BLaER1 (cell line): ENCODE results near the gene UBL3.
A peak's percentile ranks its signal among the peaks of the same experiment; 100 is the strongest.

Experiments used
- H3K27ac ChIP-seq: shearing (Covaris generic); formaldehyde crosslinking; 2 replicates; pipeline ENCODE4 v1.8.1; 2022
- H3K27me3 ChIP-seq: shearing (Covaris generic); formaldehyde crosslinking; 2 replicates; pipeline ENCODE4 v1.8.1; 2022
- H3K36me3 ChIP-seq: shearing (Covaris generic); formaldehyde crosslinking; 2 replicates; pipeline ENCODE4 v1.8.1; 2022
- H3K4me1 ChIP-seq: shearing (Covaris generic); formaldehyde crosslinking; 2 replicates; pipeline ENCODE4 v1.8.1; 2022
- H3K4me2 ChIP-seq: shearing (Covaris generic); formaldehyde crosslinking; 2 replicates; pipeline ENCODE4 v1.8.1; 2022
- H3K4me3 ChIP-seq: shearing (Covaris generic); formaldehyde crosslinking; 2 replicates; pipeline ENCODE4 v1.8.1; 2022
- H3K9ac ChIP-seq: shearing (Covaris generic); formaldehyde crosslinking; 2 replicates; pipeline ENCODE4 v1.8.1; 2022
- H3K9me3 ChIP-seq: shearing (Covaris generic); formaldehyde crosslinking; 2 replicates; pipeline ENCODE4 v1.8.1; 2022
- H4K20me1 ChIP-seq: shearing (Covaris generic); formaldehyde crosslinking; 2 replicates; pipeline ENCODE4 v1.8.1; 2022
- Cebpa-rat ChIP-seq: shearing (Covaris generic); IDR thresholded peaks from 2 replicates; pipeline ENCODE4 v1.8.1; 2022

UBL3 gene

GRCh38 chr13:29884671-29885430, 34.4 kb upstream of the UBL3 start:
- no peak overlapping the region for H3K4me3 ChIP-seq
- H3K27me3 ChIP-seq = no peaks in the 10 kb centered on the region
- peaks cover 5% of the 10 kb centered on the region; the same call in 1 of the 2 replicates for H3K4me1 ChIP-seq
- no peaks in the 10 kb centered on the region for H3K36me3 ChIP-seq
- H3K9me3 ChIP-seq = no peaks in the 10 kb centered on the region
- H3K27ac ChIP-seq = no peak overlapping the region
- H3K4me2 ChIP-seq = no peak overlapping the region
- no peak for TF ChIP-seq Cebpa-rat
- no peaks in the 10 kb centered on the region for H4K20me1 ChIP-seq
- no peak overlapping the region for H3K9ac ChIP-seq

GRCh38 chr13:29883941-29884518, 33.6 kb upstream of the UBL3 start:
- no peak overlapping the region for H3K27ac ChIP-seq

DNA sequence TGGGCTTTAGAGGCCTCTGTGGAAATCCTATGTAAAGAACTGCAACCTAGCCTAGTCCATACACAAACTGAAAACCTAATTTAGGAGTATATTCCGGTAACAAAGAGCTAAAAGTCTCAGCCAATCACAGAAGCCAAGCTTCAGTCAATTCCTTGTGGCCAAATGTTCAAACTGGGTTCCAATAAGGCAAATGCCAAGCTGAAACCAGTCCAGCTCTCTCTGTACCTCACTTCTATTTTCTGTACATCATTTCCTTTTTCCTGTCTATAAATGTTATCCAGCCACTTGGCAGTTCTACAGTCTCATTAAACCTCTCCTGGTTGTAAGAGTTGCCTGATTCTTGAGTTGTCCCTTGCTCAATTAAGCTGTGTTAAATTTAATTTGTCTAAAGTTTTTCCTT, 31.7 kb upstream of the UBL3 start:
- Histone ChIP-seq H3K27ac (no peak overlapping the region), H3K4me3 (no peak overlapping the region), H4K20me1 (no peaks in the 10 kb centered on the region), H3K4me2 (no peak overlapping the region), H3K9me3 (no peaks in the 10 kb centered on the region), H3K4me1 (no peaks in the 10 kb centered on the region), H3K27me3 (no peaks in the 10 kb centered on the region; the same call in 1 of the 2 replicates), H3K36me3 (no peaks in the 10 kb centered on the region), H3K9ac (no peak overlapping the region)
- no peak for TF ChIP-seq Cebpa-rat

More at GRCh38 chr13:29883941-29884518, 33.6 kb upstream of the UBL3 start:
- Histone ChIP-seq H3K4me2 (no peak overlapping the region), H3K4me1 (peaks cover 5% of the 10 kb centered on the region; the same call in 1 of the 2 replicates), H4K20me1 (no peaks in the 10 kb centered on the region), H3K4me3 (no peak overlapping the region), H3K9me3 (no peaks in the 10 kb centered on the region), H3K36me3 (no peaks in the 10 kb centered on the region), H3K27me3 (no peaks in the 10 kb centered on the region), H3K9ac (no peak overlapping the region)
- no peak for TF ChIP-seq Cebpa-rat

GRCh38 chr13:29878101-29878500, 27.7 kb upstream of the UBL3 start:
- no peaks in the 10 kb centered on the region; the same call in 1 of the 2 replicates for H3K27me3 ChIP-seq
- TF ChIP-seq Cebpa-rat = no peak
- no peaks in the 10 kb centered on the region for H4K20me1 ChIP-seq
- H3K4me1 ChIP-seq = peaks cover 8% of the 10 kb centered on the region
- no peak overlapping the region for H3K9ac ChIP-seq
- H3K9me3 ChIP-seq = no peaks in the 10 kb centered on the region
- H3K4me3 ChIP-seq = no peak overlapping the region
- no peak overlapping the region for H3K27ac ChIP-seq
- no peak overlapping the region for H3K4me2 ChIP-seq
- no peaks in the 10 kb centered on the region for H3K36me3 ChIP-seq

- Histone ChIP-seq H3K36me3 (no peaks in the 10 kb centered on the region), H3K4me1 (peaks cover 8% of the 10 kb centered on the region)
Observed at GRCh38 chr13:29877456-29878078, 27.1 kb upstream of the UBL3 start.

DNA sequence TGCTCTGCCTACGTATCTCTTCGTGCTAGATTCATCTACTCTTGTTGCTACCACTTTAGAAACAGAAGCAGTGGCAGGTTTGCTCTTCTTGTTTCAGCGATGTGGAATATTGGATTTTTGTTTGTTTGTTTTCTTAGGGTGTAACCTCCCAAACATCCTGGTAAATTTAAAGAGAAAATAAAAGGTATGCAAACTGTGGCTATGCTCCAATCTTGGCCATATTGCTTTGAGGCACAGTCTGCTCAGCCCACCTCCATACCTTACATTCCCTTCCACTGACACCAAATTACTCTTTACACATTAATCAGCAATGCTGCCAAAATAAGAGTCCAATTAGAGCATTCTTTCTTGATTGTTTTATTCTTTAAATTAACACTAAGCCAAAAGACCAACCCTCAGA, 25.2 kb upstream of the UBL3 start:
- H3K9ac ChIP-seq = no peak overlapping the region
- H3K27me3 ChIP-seq = no peaks in the 10 kb centered on the region; the same call in 1 of the 2 replicates
- H3K27ac ChIP-seq = no peak overlapping the region

More at GRCh38 chr13:29877456-29878078, 27.1 kb upstream of the UBL3 start:
- Histone ChIP-seq H3K9ac (no peak overlapping the region), H3K27me3 (no peaks in the 10 kb centered on the region; the same call in 1 of the 2 replicates), H3K27ac (no peak overlapping the region), H4K20me1 (no peaks in the 10 kb centered on the region), H3K9me3 (no peaks in the 10 kb centered on the region), H3K4me2 (no peak overlapping the region), H3K4me3 (no peak overlapping the region)
- TF ChIP-seq Cebpa-rat = no peak

GRCh38 chr13:29868581-29868980, 18.2 kb upstream of the UBL3 start:
- Histone ChIP-seq H4K20me1 (no peaks in the 10 kb centered on the region), H3K4me1 (0 out of 2 replicates have a peak, but pooled peaks cover 3% of the 10 kb centered on the region), H3K4me3 (no peak overlapping the region), H3K27me3 (no peaks in the 10 kb centered on the region), H3K4me2 (no peak overlapping the region), H3K27ac (no peak overlapping the region), H3K9ac (no peak overlapping the region), H3K36me3 (no peaks in the 10 kb centered on the region), H3K9me3 (no peaks in the 10 kb centered on the region)
- no peak for TF ChIP-seq Cebpa-rat

More for the DNA sequence above, 25.2 kb upstream of the UBL3 start:
- H3K9me3 ChIP-seq = no peaks in the 10 kb centered on the region
- H3K4me1 ChIP-seq = peaks cover 8% of the 10 kb centered on the region
- H3K4me2 ChIP-seq = peak overlapping the region; percentile 47; the same call in 1 of the 2 replicates
- H3K36me3 ChIP-seq = no peaks in the 10 kb centered on the region
- no peaks in the 10 kb centered on the region for H4K20me1 ChIP-seq
- TF ChIP-seq Cebpa-rat = no peak
- H3K4me3 ChIP-seq = no peak overlapping the region

- no peaks in the 10 kb centered on the region for H3K36me3 ChIP-seq
- no peak overlapping the region for H3K4me2 ChIP-seq
- H4K20me1 ChIP-seq = no peaks in the 10 kb centered on the region
- TF ChIP-seq Cebpa-rat = no peak
- H3K4me3 ChIP-seq = no peak overlapping the region
- H3K9ac ChIP-seq = no peak overlapping the region
- H3K9me3 ChIP-seq = no peaks in the 10 kb centered on the region
- H3K27me3 ChIP-seq = no peaks in the 10 kb centered on the region
- H3K4me1 ChIP-seq = 0 out of 2 replicates have a peak, but pooled peaks cover 3% of the 10 kb centered on the region
- H3K27ac ChIP-seq = no peak overlapping the region
Observed at GRCh38 chr13:29865934-29866333, 15.5 kb upstream of the UBL3 start.

DNA sequence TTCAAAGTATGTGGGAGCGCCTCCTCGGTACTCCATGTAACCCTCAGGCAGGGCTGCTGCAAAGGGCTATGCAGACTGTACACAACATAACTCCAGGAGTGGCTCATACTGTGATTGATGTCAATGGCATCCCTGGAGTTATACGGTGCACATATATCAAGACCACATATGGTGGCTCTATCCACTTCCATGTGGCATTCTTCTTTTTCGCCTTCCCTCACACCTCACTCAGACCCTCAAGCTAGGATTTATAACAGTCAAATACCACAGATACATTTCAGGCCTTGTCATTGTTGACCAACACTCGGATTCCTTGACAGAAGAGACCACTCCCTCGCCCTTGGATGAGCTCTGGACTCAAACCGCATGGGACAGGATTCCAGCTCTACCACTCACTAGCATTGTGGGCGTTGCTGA, 11.3 kb upstream of the UBL3 start:
- Histone ChIP-seq H3K9ac (no peak overlapping the region), H3K4me1 (no peaks in the 10 kb centered on the region), H3K4me3 (no peak overlapping the region), H3K9me3 (no peaks in the 10 kb centered on the region), H3K27ac (no peak overlapping the region), H3K36me3 (no peaks in the 10 kb centered on the region), H3K4me2 (no peak overlapping the region), H4K20me1 (no peaks in the 10 kb centered on the region), H3K27me3 (no peaks in the 10 kb centered on the region)
- no peak for TF ChIP-seq Cebpa-rat

DNA sequence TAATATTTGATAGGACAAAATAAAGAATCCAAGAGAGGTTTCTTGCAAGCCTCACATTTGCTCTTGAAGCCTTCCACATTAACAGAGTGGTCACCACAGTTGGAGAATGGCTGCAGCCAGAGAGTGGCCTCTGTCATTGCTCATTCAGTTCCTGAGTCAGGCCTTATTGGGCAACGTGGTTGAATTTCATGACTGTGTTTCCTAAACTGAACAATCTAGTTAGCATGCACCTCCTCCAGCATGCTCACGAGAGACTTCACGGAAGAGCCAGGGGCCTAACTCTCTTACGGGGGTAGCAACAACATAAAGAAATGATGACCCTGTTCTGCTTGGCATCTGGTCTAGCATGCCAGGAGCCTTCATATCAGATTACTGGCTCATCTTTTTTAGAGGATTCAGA, 9.6 kb upstream of the UBL3 start:
- H3K36me3 ChIP-seq = no peaks in the 10 kb centered on the region
- TF ChIP-seq Cebpa-rat = no peak
- H3K27ac ChIP-seq = no peak overlapping the region
- H3K9me3 ChIP-seq = no peaks in the 10 kb centered on the region
- no peaks in the 10 kb centered on the region for H4K20me1 ChIP-seq
- no peak overlapping the region for H3K9ac ChIP-seq
- no peak overlapping the region for H3K4me3 ChIP-seq
- H3K4me1 ChIP-seq = no peaks in the 10 kb centered on the region
- no peak overlapping the region for H3K4me2 ChIP-seq
- H3K27me3 ChIP-seq = no peaks in the 10 kb centered on the region
